ENCODE results near the gene SLC25A2. TPM values are rescaled to one million over a fixed set of nuclear protein-coding genes. Genes with fewer than 3 reads are reported as not detected.
"Not testable (repeated sequence)": the region's sequence is repeated elsewhere in the genome, so short reads cannot be mapped to it uniquely, and the experiment has no call there.

The SLC25A2 gene
- total and polyA plus RNA-seq, 2 of the 8 experiments (the other 6 are each of a cell fraction or from before 2014, with no cell fraction given) = not detected

- WGBS, 2 experiments (ENCODE audit: extremely low coverage in 1 of 2, insufficient coverage in 1 of 2, insufficient read length in 1 of 2, insufficient replicate concordance in 2 of 2, low coverage in 1 of 2, low lambda C conversion rate in 2 of 2, missing lambda C conversion rate in 1 of 2) = 95% methylated on average over 24 of the region's 39 CpGs; no CpG with 5 or more reads in 1 of the 2 experiments
- DNase-seq (ENCODE audit: low read depth in 1 of 2, low spot score in 2 of 2); H2BK5ac ChIP-seq (ENCODE audit: low read depth, low read length); H4K91ac ChIP-seq (replicated peaks; ENCODE audit: insufficient read length, low read length); H3K14ac ChIP-seq (ENCODE audit: insufficient read length); H2BK20ac ChIP-seq (ENCODE audit: low read length); H2BK15ac ChIP-seq (ENCODE audit: low read length); H3K56ac ChIP-seq (replicated peaks; ENCODE audit: insufficient read length, low read depth, low read length); H3K18ac ChIP-seq (ENCODE audit: extremely low read depth, low read length); H3K4me1 ChIP-seq (replicated peaks in 1 of 4; ENCODE audit: control insufficient read depth in 3 of 4, insufficient read depth in 4 of 4, low read length in 3 of 4); H3K27me3 ChIP-seq (replicated peaks in 1 of 4; ENCODE audit: control insufficient read depth in 3 of 4, extremely low read depth in 1 of 4, insufficient read depth in 3 of 4, low read length in 3 of 4); H3K4me3 ChIP-seq (ENCODE audit: extremely low read depth in 1 of 4, insufficient read depth in 2 of 4, low read depth in 3 of 4, low read length in 4 of 4); H4K8ac ChIP-seq (ENCODE audit: extremely low read depth, insufficient read depth, low read length); H3K27ac ChIP-seq (ENCODE audit: low read depth, low read length); H4K20me1 ChIP-seq (replicated peaks in 1 of 2; ENCODE audit: control insufficient read depth in 1 of 2, insufficient read depth in 2 of 2, low read length in 2 of 2); H2BK120ac ChIP-seq (replicated peaks; ENCODE audit: low read depth, low read length); H3K79me2 ChIP-seq (ENCODE audit: control insufficient read depth in 1 of 2, insufficient read depth in 2 of 2, low read length in 2 of 2); H2BK12ac ChIP-seq (ENCODE audit: low read depth, low read length); H2AK5ac ChIP-seq (ENCODE audit: low read depth, low read length); H4K5ac ChIP-seq (ENCODE audit: insufficient read length, low read depth, low read length); H3K4me2 ChIP-seq (ENCODE audit: insufficient read depth in 1 of 2, low read depth in 2 of 2, low read length in 2 of 2); H3K9ac ChIP-seq (replicated peaks in 1 of 4; ENCODE audit: extremely low read depth in 1 of 4, low read depth in 3 of 4, low read length in 3 of 4); FAIRE-seq; H3K36me3 ChIP-seq (ENCODE audit: control insufficient read depth in 2 of 4, insufficient read depth in 4 of 4, low read length in 3 of 4); POLR2A ChIA-PET (ENCODE audit: partially characterized antibody); H3K23ac ChIP-seq (ENCODE audit: insufficient read length); H3K4ac ChIP-seq (replicated peaks; ENCODE audit: insufficient read length, low read depth, low read length); H3K79me1 ChIP-seq (ENCODE audit: low read depth, low read length); H2AFZ ChIP-seq (ENCODE audit: low read length); H3K23me2 ChIP-seq (ENCODE audit: low read depth, low read length): not testable (repeated sequence)
- CTCF ChIA-PET (ENCODE audit: partially characterized antibody) = interaction anchor here (1.1 to 4.6 kb wide), 3 partner anchors 11 to 18 kb away, joined by 5 to 25 read pairs (median 21); partner anchors contain the start of genes PCDHGA3, PCDHGB1 and TAF7
- peaks cover 20 to 37% of the 10 kb centered on the region in 2 experiments for H3K9me3 ChIP-seq (ENCODE audit: insufficient read depth in 2 of 2, low read depth in 1 of 2, low read length in 1 of 2)
These were observed 28.7 kb upstream of the SLC25A2 start for GRCh38 chr5:141332571-141332970.

Measured in H1 (cell line).